OCI-LY3 (cell line): ENCODE data around the gene HAUS6.

Source experiments
- CTCF ChIP-seq: fragments of 200-600, 300-600 bp; sonication (generic); IDR thresholded peaks from 2 replicates; pipeline ENCODE4 v1.5.1; 2014; ENCODE audit warnings: antibody characterized with exemption, low read length, low read depth
- EZH2phosphoT487 ChIP-seq: fragments of 200-600 bp; shearing (Covaris generic); IDR thresholded peaks from 2 replicates; pipeline ENCODE4 v1.6.1; 2018; ENCODE audit warnings: antibody characterized with exemption, mixed run types, low read depth

DNA sequence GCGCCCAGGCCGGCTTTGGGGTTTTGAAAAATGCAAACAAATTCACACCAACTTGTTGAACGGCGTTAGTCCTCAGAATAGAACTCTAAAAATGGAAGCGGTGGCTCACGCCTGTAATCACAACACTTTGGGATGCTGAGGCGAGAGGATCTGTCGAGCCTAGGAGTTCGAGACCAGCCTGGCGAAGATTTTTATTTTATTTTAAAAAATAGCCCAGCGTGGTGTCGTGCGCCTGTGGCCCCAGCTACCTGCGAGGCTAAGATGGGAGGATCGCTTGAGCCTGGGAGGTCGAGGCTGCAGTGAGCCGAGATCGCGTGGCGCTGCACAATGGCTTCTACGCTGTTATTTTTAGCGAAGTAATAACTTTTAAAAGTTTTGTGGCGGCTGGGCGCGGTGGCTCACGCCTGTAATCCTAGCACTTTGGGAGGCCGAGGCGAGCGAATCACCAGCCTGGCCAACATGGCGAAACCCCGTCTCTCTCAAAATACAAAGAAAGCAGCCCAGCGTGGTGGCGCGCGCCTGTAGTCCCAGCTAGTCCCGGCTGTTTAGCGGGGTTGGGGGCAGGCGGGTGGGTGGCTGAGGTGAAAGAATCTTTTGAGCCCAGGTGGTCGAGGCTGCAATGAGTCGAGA lies 25.3 kb upstream of the HAUS6 start:
- TF ChIP-seq CTCF (no peak), EZH2phosphoT487 (no peak)
